ENCODE measurements around the gene ST3GAL3.

The ST3GAL3 gene

DNA sequence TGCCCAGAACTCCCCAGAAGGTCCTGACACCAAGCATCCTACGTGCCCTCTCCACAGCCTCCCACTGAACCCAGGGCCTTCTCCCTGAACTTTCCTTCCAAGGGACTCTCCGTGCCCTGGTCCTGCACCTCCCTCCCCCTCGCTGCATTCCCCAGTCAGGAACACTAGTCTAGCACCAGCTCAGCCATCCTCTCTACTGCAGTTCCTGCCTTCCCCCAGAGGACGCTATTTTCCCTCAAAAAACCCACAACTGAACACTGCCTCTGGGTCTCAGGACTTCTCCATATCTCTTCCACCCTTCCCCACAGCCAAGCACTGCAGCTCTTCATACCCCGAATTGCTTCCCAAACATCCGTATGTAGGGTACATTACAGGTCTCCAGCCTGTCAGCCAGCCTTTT is 213.7 kb downstream of the ST3GAL3 start:
- TF ChIP-seq, protein P1, sequence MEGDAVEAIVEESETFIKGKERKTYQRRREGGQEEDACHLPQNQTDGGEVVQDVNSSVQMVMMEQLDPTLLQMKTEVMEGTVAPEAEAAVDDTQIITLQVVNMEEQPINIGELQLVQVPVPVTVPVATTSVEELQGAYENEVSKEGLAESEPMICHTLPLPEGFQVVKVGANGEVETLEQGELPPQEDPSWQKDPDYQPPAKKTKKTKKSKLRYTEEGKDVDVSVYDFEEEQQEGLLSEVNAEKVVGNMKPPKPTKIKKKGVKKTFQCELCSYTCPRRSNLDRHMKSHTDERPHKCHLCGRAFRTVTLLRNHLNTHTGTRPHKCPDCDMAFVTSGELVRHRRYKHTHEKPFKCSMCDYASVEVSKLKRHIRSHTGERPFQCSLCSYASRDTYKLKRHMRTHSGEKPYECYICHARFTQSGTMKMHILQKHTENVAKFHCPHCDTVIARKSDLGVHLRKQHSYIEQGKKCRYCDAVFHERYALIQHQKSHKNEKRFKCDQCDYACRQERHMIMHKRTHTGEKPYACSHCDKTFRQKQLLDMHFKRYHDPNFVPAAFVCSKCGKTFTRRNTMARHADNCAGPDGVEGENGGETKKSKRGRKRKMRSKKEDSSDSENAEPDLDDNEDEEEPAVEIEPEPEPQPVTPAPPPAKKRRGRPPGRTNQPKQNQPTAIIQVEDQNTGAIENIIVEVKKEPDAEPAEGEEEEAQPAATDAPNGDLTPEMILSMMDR (IDR thresholded peaks at IDR 0.05; ENCODE audit: insufficient read depth, low read depth, low read length, missing control alignments): no peak
- no peak for DNase-seq (ENCODE audit: low read depth)
- no peak overlapping the region for H3K4me3 ChIP-seq (ENCODE audit: low read length)

DNA sequence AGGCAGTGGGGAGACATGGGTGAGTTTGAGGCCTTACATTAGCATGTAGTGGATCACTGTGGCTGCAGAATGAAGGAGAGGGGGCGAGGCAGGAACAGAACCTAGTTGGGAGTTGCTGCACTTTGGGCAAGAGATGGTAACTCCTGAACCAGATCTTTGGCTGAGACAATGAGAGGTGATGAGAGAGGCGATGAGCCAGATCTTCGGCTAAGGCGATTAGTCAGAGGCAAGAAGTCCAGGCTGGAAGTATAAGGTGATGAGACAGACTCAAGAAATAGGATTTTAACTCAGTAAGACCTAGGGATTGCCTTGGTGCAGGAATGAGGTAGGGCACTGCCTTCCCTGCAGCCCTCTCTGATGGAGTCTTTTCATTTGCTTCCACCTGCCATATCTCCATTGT is 217.2 kb downstream of the ST3GAL3 start:
- TF ChIP-seq, protein P1 (IDR thresholded peaks at IDR 0.05; ENCODE audit: insufficient read depth, low read depth, low read length, missing control alignments): no peak
- DNase-seq (ENCODE audit: low read depth): peak; percentile 93
- H3K4me3 ChIP-seq (ENCODE audit: low read length): no peak overlapping the region

DNA sequence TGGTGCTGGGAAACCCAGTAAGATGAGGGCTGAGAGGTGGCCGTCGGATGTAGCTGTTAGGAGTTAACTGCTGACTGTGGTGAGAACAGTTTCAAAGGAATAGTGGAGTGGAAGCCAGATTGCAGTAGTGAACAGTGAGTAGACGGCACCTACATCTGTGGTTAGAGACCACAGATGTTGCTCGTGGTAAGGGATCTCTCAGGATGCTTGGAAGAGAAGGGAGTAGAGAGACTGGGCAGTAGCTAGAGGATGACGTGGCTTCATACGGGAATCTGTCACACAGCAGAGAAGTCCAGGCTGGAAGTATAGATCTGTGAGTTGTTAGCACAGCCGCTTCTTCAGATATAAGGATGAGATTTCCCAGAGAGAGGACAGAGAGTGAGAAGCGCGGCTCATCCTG is 218.5 kb downstream of the ST3GAL3 start:
- DNase-seq (ENCODE audit: low read depth): no peak
- no peak overlapping the region for H3K4me3 ChIP-seq (ENCODE audit: low read length)
- TF ChIP-seq, protein P1 (IDR thresholded peaks at IDR 0.05; ENCODE audit: insufficient read depth, low read depth, low read length, missing control alignments): no peak

DNA sequence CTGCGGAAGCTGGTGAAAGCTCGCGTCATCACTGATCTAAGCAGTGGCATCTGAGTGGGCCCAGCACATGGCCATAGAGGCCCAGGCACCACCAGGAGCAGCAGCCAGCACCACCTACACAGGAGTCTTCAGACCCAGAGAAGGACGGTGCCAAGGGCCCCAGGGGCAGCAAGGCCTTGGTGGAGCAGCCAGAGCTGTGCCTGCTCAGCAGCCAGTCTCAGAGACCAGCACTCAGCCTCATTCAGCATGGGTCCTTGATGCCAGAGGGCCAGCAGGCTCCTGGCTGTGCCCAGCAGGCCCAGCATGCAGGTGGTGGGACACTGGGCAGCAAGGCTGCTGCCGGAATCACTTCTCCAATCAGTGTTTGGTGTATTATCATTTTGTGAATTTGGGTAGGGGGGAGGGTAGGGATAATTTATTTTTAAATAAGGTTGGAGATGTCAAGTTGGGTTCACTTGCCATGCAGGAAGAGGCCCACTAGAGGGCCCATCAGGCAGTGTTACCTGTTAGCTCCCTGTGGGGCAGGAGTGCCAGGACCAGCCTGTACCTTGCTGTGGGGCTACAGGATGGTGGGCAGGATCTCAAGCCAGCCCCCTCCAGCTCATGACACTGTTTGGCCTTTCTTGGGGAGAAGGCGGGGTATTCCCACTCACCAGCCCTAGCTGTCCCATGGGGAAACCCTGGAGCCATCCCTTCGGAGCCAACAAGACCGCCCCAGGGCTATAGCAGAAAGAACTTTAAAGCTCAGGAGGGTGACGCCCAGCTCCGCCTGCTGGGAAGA is 223.0 kb downstream of the ST3GAL3 start:
- H3K4me3 ChIP-seq (ENCODE audit: low read length): no peak overlapping the region
- DNase-seq (ENCODE audit: low read depth): peak; percentile 59
- TF ChIP-seq, protein P1 (IDR thresholded peaks at IDR 0.05; ENCODE audit: insufficient read depth, low read depth, low read length, missing control alignments): peak; percentile 54

DNA sequence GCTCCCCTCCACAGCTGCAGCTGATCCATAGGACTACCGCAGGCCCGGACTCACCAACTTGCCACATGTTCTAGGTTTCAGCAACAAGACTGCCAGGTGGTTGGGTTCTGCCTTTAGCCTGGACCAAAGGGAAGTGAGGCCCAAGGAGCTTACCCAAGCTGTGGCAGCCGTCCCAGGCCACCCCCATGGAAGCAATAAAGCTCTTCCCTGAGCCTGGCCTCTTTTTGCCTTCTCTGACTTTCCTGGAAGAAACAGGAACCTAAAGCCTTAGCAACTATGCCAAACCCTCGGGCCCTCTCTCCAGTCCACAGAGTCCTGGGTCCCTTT is 223.6 kb downstream of the ST3GAL3 start:
- TF ChIP-seq, protein P1 (IDR thresholded peaks at IDR 0.05; ENCODE audit: insufficient read depth, low read depth, low read length, missing control alignments): no peak
- H3K4me3 ChIP-seq (ENCODE audit: low read length): no peak overlapping the region
- DNase-seq (ENCODE audit: low read depth): peak; percentile 66

DNA sequence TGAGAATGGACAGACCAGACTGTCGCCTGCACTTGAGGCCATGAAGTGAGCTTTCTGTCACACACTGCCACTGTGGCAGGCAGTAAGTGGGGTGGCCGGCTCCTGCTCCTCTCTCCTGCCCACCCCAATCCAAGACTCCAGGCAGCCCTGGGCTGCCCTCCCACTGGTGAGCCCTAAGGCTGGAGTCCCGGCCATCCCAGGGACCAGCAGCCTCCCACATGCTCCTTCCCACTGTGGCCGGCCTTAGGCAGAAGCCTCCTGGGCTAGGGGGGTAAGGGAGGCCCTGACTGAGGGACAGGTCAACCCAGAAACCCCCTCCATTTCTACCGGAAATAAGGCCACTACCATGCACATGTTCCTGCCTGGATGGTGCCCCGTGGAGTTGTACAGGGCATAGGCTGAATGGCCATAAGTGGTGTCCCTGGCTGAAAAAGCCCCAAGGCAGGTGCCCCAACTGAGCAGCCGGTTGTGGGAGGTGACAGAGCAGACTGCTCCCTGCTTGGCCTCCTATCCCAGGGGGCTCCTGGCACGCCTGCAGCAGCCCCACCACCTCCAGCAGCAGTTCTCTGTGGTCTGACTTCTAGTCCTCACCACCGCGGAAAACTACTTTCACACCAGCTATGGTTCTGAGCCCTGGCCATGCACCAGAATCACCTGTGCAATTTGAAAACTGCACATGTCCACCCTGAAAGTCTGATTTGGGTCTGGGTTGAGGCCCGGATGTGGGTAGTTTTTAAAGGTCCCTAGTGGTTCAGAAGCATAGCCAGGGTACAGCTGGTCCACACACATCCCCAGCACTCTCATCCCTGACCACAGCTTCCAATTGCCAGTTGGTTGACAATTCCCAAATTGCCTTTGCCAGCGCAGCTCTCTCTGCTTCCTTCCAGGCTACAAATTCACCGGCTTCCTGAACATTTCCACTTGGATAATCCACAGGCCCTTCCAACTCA is 224.7 kb downstream of the ST3GAL3 start:
- TF ChIP-seq, protein P1 (IDR thresholded peaks at IDR 0.05; ENCODE audit: insufficient read depth, low read depth, low read length, missing control alignments): no peak
- no peak for DNase-seq (ENCODE audit: low read depth)
- H3K4me3 ChIP-seq (ENCODE audit: low read length): no peak overlapping the region

Data from epithelial cell of esophagus (primary cell).